NAMALWA (cell line): Measurements from ENCODE around the gene GGT6.
"Not testable (repeated sequence)": the region's sequence is repeated elsewhere in the genome, so short reads cannot be mapped to it uniquely, and the experiment has no call there.

ENCODE experiments used
- DNase-seq: peaks from one replicate; pipeline ENCODE4 v3.0.0-alpha.2; 2015; ENCODE audit warnings: low spot score

The GGT6 gene

DNA sequence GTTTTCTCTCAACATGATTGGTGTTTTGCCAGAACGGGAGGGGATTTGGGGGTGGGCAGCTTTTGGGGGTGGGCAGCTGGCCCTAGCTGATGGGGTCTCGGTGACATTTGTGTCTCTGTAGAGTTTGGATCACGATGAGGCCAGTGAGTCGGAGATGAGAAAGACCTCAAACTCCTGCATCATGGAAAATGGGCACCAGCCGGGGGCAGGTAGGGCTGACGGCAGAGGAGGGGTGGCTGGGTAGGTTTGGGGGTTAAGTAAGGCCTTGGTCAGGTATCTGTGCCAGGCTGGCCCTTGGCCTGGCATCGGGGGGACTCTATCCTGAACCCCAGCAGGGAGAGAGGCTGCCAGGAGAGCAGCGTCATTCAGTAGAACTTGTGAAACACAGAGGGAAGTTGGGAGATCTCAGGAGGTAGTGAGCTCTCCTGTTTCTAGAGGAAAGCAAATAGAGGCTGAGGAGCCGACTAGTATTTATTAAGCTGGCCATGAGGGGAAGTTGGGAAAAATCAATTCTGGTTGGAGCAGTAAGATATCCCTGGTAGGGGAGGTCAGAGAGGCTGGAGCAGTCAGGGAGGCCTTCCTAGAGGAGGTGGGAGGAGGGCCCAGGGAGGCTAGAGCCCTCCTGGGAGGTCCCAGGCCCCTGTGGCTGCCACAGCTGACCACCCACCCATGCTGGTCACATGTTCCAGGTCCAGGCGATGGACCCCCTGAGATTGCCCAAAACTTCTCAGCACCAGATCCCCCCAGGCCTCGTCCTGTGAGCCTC, 32.0 kb upstream of the GGT6 start:
- DNase-seq = no peak

DNA sequence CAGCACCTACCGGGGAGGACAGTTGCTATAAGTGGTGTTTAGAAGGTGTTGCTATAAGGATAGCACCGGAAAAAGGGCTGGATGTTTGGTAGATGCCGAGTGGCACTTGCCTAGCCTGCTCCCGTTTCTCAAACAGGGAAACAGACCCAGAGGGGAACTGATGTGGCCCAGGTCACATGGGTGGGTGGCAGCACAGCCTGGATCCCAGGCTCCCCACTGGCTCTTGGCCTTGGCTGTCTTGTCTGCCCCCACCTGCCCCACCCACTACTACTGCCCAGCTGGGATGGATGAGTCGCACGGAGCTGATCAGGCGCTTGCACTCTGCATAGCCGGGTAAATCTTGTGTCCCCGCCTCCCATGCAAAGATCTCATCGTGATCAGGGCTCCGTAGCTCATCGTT, 31.2 kb upstream of the GGT6 start:
- no peak for DNase-seq

DNA sequence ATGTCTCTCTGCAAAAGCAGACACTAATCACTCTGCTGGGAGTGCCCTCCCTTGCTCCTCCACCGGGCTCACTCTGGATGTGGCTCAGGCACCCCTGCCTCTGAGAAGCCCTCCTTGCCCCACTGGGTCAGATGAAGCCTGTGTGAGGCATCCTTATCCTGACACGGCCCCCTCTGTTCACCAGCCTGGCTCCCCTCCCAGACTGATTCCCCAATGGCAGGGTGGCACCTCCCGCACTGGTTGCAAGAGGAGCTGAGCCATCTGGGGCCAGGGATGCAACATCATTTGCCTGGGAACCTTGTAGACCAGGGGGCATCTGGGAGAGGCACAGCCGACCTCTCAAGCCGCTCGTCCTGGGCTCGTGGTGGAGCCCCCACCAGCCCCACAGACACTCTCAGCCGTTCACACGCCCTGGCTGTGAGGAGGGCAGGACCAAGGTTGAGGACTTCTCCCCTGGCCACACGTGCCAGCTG, 30.6 kb upstream of the GGT6 start:
- DNase-seq = no peak

DNA sequence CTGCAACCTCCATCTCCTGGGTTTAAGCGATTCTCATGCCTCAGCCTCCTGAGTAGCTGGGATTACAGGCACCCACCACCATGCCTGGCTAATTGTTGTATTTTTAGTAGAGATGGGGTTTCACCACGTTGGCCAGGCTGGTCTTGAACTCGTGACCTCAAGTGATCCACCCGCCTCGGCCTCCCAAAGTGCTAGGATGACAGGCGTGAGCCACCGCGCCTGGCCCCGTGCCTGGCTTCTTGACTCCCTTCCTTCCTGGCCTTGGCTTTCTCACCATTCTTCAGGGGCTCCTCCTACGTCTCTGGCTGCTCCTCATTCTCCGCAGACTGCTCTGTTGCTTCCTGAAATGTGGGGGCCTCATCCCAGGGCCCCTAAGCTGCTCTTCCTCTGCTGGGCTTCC, 29.7 kb upstream of the GGT6 start:
- DNase-seq = not testable (repeated sequence)

DNA sequence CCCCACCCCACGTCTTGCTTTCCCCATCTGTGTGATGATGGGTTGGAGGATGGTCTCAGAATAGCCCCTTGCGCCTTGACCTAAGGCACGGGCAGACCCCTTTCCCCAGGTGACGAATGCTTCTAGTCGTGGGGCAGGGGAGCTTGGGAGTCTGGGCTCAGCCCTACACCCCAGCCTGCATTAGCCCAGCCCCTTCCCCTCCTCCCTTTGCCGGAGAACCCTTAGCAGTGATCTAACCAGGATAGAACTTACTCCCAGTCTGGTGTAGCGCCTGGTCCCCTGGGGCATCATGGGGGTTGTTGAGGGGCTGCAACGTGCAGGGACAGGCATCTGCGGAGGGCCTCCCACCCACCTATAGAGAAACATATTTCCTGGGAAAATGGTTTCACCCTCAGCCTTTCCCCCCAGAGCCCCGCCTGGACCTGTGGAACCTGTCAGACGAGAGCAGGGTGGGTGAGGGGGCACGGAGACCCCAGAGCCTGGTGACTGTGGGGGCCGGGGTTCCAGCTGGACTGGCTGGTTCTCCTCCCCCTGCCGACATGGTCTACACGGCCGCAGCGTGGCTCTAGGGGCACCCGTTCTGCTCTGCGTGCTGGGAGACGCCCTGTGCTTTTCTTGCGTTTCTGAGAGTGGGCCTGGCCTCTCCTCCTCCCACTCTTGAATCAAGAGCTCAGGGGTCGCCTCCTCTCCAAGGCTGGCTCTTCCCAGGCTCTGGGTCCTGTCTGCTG, 28.7 kb upstream of the GGT6 start:
- DNase-seq = no peak

DNA sequence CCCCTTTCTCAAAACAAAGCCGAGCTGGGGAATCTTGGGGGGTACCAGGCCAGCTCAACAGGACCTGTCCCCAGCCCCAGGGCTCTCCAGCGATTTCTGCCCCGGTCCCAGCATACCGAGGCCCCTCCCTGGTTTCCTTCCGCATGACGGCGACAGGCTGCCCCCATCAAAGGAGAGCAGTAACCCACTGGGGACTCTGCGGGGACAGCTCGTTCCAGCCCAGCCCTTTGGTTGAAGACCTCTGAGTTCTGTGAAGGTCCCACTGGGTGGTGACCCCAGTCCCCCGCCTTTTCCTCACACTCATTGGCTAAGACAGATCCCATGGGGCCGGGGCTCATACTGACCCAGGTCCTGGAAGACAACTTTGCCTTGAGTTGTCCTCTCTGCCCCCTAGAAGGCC, 28.0 kb upstream of the GGT6 start:
- no peak for DNase-seq

DNA sequence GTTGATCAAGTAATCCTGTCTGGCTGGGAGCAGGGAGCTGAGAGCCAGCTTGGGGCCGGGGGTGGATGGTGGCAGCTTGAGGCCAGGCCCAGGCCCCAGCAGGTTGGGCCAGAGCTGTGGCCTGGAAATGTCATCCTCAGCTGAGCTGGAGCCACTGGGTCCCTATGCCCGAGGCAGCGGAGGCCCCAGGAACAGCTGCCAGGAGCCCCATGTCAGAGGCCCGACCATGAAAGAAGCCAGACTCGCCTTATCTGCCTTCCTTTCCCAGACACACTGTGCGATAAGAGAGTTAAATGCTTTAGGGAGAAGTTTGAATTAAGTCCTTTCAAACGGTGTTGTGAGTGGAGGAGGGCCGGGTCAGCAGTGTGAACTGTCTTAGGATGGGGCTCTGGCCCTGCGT, 27.4 kb upstream of the GGT6 start:
- DNase-seq = no peak

DNA sequence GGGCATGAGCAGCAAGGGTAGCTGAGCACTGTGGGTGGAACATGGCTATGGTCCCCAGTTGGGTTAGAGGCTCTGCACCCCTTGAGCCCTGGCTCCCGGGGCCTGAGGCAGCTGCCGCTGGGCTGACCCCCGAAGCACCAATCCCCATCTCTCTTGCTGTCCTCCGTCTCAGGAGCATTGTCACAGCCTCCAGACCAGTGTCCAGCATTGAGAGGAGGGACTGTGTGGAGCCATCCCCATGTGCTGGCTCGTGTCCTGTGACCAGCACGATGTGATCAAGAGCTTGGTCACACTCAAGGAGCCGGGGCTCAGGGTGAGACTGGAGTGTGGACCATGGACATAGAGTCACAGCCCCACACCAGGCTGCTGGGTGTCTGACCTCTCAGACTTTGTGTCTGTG, 26.8 kb upstream of the GGT6 start:
- no peak for DNase-seq

DNA sequence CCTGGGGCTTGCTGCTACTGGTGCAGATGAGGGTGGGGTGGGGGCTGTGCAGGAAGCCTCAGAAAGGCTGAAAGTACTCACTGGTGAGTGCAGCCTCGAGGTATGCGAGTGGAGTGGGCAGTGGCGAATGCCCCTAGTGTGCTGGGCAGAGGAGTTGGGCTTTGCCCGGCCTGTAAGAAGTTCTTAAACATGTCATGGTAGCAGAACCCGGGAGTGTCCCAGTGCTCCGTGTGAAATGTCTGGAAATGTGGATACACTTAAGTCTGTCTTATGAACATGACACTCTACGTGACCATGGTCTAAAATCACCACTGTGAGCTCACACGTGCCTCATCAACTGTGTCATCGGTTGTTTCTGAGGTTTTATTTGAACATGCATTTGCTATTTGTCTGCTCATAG, 25.7 kb upstream of the GGT6 start:
- DNase-seq = no peak

DNA sequence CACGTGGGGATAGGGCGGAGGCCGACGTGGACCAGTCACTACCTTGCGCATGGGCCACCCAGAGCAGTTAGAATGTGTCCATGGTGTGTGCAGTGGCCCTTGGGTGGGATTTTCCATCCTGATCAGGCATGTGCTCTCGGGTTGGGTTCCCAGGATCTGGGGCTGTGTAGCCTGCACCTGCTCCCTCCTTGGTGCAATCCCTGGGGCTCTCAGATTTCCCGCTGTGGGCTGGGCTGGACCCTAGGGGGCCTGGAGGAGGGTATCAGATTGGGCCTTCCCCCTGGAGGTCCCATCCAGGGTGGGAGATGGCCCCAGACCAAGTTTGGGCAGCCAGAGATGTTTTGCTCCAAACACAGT, 25.2 kb upstream of the GGT6 start:
- DNase-seq = no peak

DNA sequence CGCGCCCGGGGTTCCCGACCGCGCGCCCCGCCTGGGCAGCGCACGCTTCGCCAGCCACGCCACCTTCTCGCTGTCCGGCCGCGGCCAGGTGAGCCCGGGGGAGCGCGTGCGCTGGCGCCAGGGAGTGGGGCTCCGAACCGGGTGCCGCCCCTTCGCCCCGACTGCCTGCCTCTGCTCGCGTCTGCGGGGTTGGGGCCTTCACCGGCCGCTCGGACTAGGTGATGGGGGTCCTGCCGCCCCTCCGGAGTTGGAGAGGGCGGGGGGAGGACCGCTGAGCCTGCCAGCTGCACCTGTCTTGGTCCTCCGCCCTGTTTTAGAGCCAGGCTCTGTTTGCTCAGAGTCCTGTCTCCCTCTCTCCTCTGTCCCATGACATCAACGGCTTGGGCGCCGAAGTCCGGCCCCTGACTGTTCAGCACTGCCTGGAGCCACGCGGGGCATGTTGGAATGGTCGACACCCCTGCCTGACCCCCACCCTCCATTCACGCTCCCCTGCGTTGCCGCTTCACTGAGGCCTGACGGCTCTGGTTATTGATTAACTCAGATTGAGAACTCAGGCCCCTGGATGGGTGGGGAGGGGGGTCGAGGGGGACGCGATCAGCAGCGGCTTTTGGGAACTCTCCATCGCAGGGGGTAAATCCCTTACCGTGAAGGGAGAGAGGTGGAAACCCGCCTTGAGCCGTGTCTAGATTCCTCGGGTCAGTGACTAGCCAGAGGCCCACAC, 24.7 kb upstream of the GGT6 start:
- no peak for DNase-seq

DNA sequence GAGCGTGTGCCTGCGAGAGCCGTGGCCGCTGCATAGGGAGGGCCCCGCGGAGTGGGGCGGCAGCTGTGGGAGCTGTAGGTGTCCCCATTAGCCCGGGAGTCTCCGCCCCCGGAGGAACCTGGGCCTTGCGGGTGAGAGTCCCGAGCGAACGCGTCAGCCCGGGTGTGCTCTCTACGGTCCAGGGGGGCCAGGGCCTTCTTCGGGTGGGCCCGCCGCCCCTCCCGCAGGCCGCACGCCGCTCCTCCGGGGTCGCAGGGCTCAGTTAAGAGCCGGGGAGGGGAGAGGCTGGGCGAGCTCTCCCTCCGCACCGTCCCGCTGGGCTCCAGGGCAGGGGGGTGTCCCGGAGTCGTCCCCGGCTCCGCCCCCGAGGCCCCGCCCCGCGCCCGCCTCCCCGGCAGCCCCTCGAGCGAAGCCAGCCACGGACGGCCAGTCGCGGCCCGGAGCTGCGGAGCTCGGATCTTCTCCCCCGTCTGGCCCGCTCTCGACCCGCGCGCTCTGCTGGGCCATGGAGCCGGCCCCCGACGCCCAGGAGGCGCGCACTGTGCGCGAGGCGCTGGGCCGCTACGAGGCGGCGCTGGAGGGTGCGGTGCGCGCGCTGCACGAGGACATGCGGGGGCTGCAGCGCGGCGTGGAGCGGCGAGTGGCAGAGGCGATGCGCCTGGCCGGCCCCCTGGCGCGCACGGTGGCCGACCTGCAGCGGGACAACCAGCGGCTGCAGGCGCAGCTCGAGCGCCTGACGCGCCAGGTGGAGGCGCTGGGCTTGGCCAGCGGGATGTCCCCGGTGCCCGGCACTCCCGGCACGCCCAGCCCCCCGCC, 23.9 kb upstream of the GGT6 start, which contains the start of gene SMTNL2:
Gene SMTNL2, plus strand, starts transcription at position 429 of the 816 bp plus-strand sequence. Its CDS starts 77 bp downstream, at position 506.
- no peak for DNase-seq

DNA sequence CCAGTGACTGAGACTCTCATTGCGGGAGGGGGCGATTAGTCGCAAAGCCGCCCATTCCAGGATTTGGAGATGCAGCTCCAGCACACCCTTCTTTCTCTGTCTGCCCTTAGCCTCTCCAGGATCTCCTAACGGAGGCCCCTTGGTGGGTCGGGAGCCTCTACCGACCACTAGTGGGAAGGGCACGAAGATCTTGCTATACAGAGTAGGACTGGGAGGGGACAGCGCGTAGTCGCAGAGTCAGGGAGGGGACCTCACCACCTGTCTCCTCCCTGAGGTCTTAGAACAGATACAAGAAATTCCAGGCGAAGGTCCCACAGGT, 23.4 kb upstream of the GGT6 start:
- no peak for DNase-seq

DNA sequence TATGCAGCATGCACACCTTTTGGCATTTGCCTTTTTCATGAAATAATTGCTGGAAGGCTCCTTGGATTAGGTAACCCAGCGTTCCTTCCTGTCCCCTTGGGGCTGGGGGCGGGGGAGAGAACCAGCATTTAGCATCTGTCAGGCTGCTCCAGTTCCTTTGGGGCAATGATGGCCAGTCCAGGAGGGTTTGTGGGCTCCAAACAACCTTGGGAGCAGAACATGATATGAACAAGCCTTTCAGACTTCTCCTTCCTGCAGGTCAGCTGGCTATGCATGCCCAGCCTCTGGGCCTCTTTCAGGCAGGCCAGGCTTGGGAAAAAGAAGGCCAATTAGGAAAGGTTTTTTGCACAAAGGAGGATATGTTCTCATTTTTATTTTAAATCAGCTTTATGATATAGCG, 22.8 kb upstream of the GGT6 start:
- DNase-seq = no peak

DNA sequence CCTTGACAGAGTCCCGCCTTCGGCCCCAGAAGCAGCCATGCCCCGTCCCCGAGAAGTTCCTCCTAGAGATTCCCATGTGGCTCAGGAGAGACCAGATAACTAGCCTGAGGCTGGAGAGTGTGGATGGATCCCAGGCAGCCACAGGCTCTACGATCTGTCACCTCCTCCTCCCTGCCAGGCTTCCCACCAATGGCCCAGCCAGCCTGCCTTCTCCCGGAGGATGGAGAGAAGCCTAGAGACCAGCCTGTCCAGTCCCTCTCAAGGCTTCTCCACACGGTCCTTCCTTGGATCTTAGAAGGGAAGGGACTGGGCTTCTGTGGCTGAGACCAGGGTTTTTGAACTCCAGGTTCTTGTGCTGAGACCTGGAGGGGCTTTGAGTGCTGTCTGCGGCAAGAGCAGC, 22.3 kb upstream of the GGT6 start:
- no peak for DNase-seq

DNA sequence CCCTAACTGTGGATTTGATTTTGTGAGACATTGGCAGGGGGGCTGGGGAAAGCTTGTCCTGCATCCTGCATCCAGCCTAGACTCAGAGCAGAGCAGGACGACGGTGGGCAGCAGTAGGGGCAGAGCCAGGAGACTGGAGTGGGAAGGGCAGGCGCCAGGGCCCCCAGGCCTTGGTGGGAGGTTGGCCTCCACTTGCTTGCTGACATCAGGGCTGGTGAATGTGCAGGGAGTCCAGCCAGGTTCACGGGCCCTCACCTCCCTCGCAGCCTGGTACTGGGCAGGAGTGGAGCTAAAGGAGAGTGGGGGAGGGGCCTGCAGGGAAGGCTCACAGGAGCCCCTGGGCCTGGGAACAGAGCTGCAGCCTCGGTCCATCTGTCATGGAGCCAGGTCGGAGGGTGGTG, 21.7 kb upstream of the GGT6 start:
- no peak for DNase-seq

DNA sequence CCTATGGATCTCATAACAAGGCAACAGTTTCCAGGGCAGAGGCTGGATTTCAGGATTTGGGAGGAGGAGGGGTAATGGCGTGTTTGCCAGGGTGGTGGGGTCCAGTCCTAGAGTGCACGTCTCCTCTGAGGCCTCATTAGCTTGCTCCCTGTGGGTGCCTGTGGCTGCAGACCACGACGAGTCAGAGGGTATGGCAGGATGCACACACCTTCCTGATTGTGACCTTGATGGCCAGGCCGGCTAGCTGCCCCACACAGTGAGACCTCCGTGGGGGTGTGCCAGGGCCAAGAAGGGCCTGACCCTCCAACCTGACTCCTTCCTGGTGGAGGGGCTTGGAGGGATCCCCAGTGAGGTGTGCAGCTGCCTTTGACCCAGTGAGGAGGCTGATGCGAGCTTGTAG, 19.9 kb upstream of the GGT6 start:
- DNase-seq = no peak

DNA sequence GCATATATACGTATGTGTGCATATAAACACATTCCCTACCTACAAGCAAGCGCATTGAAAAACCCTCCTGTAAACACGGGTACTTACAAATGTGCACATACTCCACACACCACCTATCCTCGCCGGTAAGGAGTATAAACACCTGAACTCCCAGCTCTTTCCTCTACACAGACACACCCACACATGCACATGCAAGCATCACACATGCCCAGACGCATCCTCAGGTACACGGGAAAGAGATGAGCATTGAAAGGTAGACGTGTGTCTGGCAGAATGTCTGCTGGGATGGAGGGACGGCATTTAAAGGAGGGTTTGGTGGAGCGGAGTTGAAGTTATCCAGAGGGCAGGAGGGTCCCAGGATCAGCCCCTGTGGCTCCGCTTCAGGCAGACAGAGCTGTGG, 19.3 kb upstream of the GGT6 start:
- no peak for DNase-seq

DNA sequence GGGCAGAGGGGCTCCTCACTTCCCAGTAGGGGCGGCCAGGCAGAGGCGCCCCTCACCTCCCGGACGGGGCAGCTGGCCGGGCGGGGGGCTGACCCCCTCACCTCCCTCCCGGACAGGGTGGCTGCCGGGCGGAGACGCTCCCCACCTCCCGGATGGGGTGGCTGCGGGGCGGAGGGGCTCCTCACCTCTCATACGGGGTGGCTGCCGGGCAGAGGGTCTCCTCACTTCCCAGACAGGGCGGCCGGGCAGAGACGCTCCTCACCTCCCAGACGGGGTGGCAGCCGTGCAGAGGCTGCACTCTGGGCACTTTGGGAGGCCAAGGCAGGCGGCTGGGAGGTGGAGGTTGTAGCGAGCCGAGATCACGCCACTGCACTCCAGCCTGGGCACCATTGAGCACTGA, 18.0 kb upstream of the GGT6 start:
- DNase-seq = not testable (repeated sequence)

DNA sequence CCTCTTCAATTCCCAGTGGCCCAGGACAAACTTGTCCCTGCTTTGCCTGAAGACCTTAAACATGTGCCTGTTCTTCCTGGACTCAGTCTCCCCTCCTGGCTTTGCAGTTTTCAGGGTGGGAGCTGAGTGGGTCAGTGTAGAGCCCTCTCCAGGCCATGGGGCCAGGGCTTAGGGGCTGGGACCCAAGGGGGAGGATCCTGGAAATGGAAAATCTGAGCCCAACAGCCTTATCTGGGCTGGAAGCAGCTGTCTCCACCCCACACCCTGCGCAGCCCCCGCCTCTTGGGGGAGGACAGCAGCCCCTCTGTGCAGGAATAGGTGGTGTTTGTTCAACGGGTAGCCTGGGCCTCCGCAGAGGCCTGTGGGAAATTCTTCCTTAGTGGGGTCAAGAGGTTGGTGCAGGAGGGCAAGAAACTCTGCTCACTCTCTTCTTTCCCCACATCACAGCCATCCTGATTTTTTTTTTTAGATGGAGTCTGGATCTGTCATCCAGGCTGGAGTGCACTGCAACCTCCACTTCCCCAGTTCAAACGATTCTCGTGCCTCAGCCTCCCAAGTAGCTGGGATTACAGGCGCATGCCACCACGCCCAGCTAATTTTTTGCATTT, 17.1 kb upstream of the GGT6 start:
- no peak for DNase-seq

DNA sequence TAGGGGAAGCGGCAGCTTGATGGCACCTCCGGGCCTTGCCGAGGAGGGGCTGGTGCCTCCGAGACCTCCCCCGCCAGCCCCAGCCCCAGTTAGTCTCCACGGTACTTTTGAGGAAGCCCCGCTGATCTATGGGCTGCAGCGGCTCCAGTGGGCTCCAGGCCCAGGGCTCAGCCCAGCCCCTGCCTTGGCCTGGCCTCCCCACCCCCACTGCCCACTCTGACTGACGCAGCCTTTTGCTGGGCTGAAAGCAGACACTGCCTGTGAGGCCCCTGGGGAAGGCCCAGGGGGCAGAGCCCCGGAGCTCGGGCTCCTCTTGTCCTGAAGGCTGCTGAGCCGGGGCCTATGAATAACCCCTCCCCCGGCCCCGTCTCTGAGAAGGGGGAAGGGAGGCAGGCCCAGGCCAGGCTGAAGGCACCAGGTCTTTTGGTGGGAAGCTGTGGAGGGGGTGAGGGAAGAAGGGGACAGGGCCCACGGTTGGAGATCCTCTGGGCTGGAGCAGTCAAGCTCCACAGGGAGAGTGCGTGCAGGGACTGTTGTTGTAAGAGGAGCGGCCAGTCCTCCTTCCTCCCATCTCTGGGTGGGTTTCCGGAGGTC, 16.4 kb upstream of the GGT6 start:
- DNase-seq = no peak

DNA sequence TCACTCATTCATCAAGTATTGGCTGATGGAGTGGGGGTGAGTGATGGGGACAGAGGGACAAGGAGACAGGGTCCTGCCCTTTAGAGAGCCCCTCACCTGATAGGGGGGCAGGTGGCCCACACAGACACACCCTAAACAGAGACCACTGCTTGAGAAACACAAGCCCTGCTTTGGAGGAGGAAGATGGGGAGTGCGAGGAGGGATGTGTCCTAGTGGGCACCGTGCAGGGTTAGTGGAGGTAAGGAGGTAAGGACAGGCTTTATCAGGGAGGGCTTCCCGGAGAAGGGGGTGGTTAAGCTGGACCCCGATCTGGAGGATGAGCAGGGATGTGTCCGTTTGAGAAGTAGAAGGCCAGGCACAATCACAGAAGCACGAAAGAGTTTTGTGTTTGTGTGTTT, 15.8 kb upstream of the GGT6 start:
- DNase-seq = no peak
